Nephron (organoid): ENCODE results near the gene SIK2.
A peak's percentile ranks its signal among the peaks of the same experiment; 100 is the strongest.

Experiments used
- H3K27ac Mint-ChIP-seq, 3 experiments: 2 replicates each; pipeline ENCODE4 v1.8.0; 2020; ENCODE audit warnings: mixed read lengths in 3 of 3, mild to moderate bottlenecking in 2 of 3, moderate library complexity in 1 of 3
- H3K27me3 Mint-ChIP-seq: 2 replicates; pipeline ENCODE4 v1.8.0; 2021; ENCODE audit warnings: low read depth, mild to moderate bottlenecking, moderate library complexity, mixed read lengths
- H3K36me3 Mint-ChIP-seq: 2 replicates; pipeline ENCODE4 v1.8.0; 2020; ENCODE audit warnings: low read depth, mixed read lengths
- H3K4me1 Mint-ChIP-seq: 2 replicates; pipeline ENCODE4 v1.8.0; 2020; ENCODE audit warnings: mixed read lengths
- H3K4me3 Mint-ChIP-seq, 3 experiments: 2 replicates each; pipeline ENCODE4 v1.8.0; 2020; ENCODE audit warnings: mild to moderate bottlenecking in 3 of 3, mixed read lengths in 3 of 3, moderate library complexity in 2 of 3
- H3K9me3 Mint-ChIP-seq: 2 replicates; pipeline ENCODE4 v1.8.0; 2020; ENCODE audit warnings: mixed read lengths
- TF ChIP-seq, protein P1 (sequence below), 3 experiments: fragments of 200-600 bp; sonication (generic); IDR thresholded peaks; one replicate each; pipeline ENCODE4 v1.5.0; 2021; ENCODE audit warnings: antibody characterized with exemption in 3 of 3; ENCODE audit not compliant: unreplicated experiment in 3 of 3

SIK2 gene

DNA sequence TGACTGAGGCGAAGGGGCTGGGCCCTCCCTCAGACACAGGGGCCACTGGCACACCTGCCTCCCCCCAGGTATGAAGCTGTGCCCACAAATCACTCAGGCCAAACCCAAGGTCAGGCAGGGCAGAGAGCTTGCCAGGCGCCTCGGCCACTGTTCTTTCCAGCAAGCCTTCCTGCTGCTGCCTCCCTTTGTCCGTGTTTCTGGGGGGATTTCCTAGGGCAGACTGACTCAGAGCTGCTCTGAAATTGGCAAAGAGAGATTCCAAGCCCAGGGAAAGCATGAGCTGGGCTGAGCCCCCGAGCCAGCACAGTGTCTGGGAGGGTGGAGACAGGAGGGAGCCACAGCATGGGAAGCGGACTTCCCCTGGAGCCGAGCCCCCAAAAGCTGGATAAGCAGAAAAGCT, 130.8 kb downstream of the SIK2 start:
- Mint-ChIP-seq H3K27me3 (peaks cover 3% of the 10 kb centered on the region), H3K27ac (peak overlapping the region; percentile 45 to 100 (median 88)), H3K4me1 (peaks cover 81% of the 10 kb centered on the region), H3K9me3 (no peaks in the 10 kb centered on the region), H3K4me3 (peak overlapping the region in 1 of 3 experiments; percentile 32), H3K36me3 (peaks cover 8% of the 10 kb centered on the region)
- TF ChIP-seq, protein P1, sequence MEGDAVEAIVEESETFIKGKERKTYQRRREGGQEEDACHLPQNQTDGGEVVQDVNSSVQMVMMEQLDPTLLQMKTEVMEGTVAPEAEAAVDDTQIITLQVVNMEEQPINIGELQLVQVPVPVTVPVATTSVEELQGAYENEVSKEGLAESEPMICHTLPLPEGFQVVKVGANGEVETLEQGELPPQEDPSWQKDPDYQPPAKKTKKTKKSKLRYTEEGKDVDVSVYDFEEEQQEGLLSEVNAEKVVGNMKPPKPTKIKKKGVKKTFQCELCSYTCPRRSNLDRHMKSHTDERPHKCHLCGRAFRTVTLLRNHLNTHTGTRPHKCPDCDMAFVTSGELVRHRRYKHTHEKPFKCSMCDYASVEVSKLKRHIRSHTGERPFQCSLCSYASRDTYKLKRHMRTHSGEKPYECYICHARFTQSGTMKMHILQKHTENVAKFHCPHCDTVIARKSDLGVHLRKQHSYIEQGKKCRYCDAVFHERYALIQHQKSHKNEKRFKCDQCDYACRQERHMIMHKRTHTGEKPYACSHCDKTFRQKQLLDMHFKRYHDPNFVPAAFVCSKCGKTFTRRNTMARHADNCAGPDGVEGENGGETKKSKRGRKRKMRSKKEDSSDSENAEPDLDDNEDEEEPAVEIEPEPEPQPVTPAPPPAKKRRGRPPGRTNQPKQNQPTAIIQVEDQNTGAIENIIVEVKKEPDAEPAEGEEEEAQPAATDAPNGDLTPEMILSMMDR (IDR thresholded peaks at IDR 0.05; ENCODE audit: unreplicated experiment in 3 of 3), result no peak

DNA sequence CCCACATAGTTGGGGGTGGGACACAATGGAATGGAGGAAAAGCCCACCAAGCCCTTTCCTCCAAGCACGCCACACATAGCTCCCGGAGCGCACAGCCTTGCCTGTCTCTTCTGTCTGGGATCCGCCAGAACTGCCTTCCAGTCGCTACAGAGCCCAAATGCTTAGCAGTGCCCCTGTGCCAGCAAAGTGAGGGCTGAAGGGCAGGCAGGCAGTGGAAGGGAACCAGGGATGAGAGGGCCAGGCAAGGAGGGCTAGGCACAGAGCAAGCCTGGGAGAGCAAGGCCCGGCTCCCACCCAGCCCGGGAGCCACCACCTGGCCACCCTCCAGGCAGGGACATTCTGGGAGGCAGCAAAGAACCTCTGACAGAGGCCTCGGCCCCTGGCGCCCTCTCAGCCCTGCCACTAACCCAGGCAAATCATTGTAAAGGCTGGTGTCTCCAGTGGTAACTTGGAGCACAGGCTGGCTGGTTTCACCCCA, 131.4 kb downstream of the SIK2 start:
- H3K4me1 Mint-ChIP-seq, result peaks cover 83% of the 10 kb centered on the region
- H3K27me3 Mint-ChIP-seq, result no peaks in the 10 kb centered on the region

DNA sequence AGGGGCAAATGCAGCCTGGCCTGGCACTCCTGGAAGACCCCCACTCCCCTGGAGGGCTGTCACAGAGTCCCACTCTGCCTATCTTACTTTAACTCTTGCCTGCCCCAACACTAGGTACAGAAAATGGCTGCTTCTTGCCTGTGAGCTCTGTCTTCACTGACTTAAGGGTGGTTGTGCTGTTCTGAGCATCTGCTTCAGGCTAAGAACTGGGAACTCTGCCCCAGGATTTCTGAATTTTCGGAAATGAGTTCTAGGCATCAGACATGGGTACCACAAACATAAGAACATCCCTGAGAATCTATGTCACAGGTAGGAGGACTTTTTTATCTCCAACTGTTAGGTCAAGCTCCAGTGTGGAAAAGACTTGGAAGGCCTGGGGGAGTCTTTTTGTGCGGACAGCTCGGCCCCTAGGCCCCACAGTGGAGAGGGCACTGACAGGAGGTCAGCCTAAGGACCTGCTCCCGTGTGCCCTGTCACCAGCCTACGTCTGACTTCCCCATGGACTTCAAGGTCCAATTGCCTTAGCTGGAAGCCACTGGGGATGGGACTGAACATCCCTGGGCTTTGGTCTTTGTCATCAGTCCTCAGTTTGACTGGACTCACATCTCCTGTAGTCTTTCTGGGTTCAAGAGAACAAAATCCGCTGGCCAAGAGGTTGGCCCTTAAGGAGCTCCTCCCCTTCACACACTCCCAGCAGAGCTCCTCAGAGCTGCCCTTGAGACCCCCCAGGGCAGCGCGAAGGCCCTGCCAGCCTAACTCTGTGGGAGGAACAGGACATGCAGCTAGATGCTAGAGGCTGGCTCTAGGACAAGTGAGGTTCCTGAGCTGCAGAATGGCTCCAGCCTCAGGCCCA, 132.1 kb downstream of the SIK2 start:
- TF ChIP-seq, protein P1 (IDR thresholded peaks at IDR 0.05; ENCODE audit: unreplicated experiment in 3 of 3), result no peak
- Mint-ChIP-seq H3K4me1 (peaks cover 76% of the 10 kb centered on the region), H3K27me3 (no peaks in the 10 kb centered on the region), H3K36me3 (peaks cover 13% of the 10 kb centered on the region), H3K9me3 (no peaks in the 10 kb centered on the region), H3K4me3 (peak overlapping the region; percentile 72 to 80 (median 76)), H3K27ac (peak overlapping the region; percentile 98 to 100 (median 99))

More for the DNA sequence above, 131.4 kb downstream of the SIK2 start:
- TF ChIP-seq, protein P1 (IDR thresholded peaks at IDR 0.05; ENCODE audit: unreplicated experiment in 3 of 3), result no peak
- Mint-ChIP-seq H3K9me3 (no peaks in the 10 kb centered on the region), H3K4me3 (no peak overlapping the region), H3K36me3 (peaks cover 11% of the 10 kb centered on the region), H3K27ac (peak overlapping the region; percentile 90 to 100 (median 98))

DNA sequence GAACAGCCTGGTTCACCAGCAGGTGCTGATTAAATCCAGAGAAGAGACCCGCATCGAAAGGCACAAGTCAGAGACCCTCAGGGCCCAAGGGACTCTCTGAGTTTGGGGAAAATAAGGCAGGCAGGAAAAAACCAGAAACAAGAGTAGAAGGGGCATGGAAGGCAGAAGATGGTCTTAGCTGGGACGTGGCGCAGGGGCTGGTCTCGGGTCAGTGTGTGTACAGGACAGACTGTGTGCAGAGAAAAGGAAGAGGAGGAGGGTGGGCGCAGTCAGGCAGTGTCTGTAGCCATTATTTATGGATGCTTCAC, 132.7 kb downstream of the SIK2 start:
- peak overlapping the region; percentile 98 to 100 (median 99) for H3K27ac Mint-ChIP-seq
- H3K27me3 Mint-ChIP-seq, result no peaks in the 10 kb centered on the region
- TF ChIP-seq, protein P1 (IDR thresholded peaks at IDR 0.05; ENCODE audit: unreplicated experiment in 3 of 3), result no peak
- peak overlapping the region; percentile 72 to 80 (median 76) for H3K4me3 Mint-ChIP-seq
- H3K4me1 Mint-ChIP-seq, result peaks cover 70% of the 10 kb centered on the region
- H3K36me3 Mint-ChIP-seq, result peaks cover 15% of the 10 kb centered on the region
- no peaks in the 10 kb centered on the region for H3K9me3 Mint-ChIP-seq

DNA sequence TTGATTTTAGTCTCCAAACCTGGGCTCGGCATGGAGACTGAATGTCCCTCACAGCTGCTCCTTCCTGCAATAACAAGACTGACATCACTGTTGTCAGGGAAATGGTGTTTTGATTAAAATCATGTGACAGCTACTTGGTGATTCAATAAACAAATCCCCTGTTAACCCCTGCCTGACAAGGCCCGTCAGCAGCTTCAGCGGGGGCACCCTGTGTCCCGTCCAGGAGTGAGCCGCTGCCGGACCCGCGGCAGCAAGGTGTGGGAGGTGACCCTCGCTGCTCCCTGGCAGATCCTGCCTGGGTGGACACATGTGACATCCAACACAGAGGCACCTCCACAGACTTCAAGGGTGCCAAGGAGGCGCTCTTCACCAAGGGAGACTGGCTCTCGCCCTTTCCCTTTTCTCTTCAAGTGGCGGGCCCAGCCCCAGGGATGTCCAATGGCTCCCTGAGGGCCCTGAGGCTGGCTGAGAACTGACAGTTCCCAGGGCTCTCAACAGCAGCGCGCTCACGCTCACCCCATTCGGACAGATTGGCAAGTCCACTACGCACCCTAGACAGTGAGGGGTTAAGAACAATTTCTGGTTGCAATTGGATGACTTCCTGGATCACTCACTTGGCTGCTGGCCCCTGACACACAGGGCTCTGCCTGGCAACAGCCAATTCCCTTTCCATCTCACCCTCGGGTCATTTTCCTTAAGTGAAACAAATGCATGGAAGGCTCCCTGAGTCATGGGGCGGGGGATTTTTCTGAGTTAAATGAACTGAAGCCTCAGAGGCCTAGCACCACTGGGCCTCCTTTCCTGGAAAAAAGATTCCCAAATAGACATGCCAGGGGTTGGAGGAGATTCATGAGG, 133.2 kb downstream of the SIK2 start:
- Mint-ChIP-seq H3K4me1 (peaks cover 65% of the 10 kb centered on the region), H3K27me3 (no peaks in the 10 kb centered on the region), H3K27ac (peak overlapping the region; percentile 98 to 100 (median 99)), H3K9me3 (no peaks in the 10 kb centered on the region), H3K4me3 (peak overlapping the region; percentile 72 to 80 (median 76)), H3K36me3 (peaks cover 16% of the 10 kb centered on the region)
- TF ChIP-seq, protein P1 (IDR thresholded peaks at IDR 0.05; ENCODE audit: unreplicated experiment in 3 of 3), result no peak
